K562 (cell line): Measurements from ENCODE around the gene RNASEH2A. TPM values are rescaled to one million over a fixed set of nuclear protein-coding genes. Genes with fewer than 3 reads are reported as not detected.
A peak's percentile ranks its signal among the peaks of the same experiment; 100 is the strongest.

Source experiments
- BDP1 ChIP-seq: IDR thresholded peaks from 3 replicates; pipeline ENCODE4 v1.6.1; 2011; ENCODE audit not compliant: insufficient read length, insufficient read depth
- CBFB ChIP-seq: sonication (generic); formaldehyde crosslinking; IDR thresholded peaks from 2 replicates; pipeline ENCODE4 v1.4.0; 2020; ENCODE audit warnings: mild to moderate bottlenecking, missing genetic modification reagents
- CCNT2 ChIP-seq: IDR thresholded peaks from 2 replicates; pipeline ENCODE4 v1.6.1; 2011; ENCODE audit warnings: borderline replicate concordance, low read depth, mild to moderate bottlenecking, moderate library complexity, mixed read lengths, low read length; ENCODE audit not compliant: insufficient read length; ENCODE audit errors: extremely low read depth
- ETV6 ChIP-seq, 3 experiments: fragments of 150-350 bp in 1 of 3; sonication (generic) in 1 of 3; formaldehyde crosslinking in 1 of 3; IDR thresholded peaks; 2 replicates each; pipeline versions ENCODE4 v1.6.1 to v1.8.0; 2014 to 2022; ENCODE audit warnings: borderline replicate concordance in 2 of 3, low read depth in 2 of 3, antibody characterized with exemption in 1 of 3, low read length in 1 of 3, mild to moderate bottlenecking in 1 of 3, missing genetic modification reagents in 1 of 3
- MCM7 ChIP-seq, 2 experiments: fragments of 450-650 bp; IDR thresholded peaks; 2 replicates each; pipeline ENCODE4 v1.6.1; 2016 to 2018
- NCOA1 ChIP-seq: fragments of 450-650 bp; IDR thresholded peaks from 2 replicates; pipeline ENCODE4 v1.6.1; 2016; ENCODE audit warnings: low read depth
- NCOA6 ChIP-seq: fragments of 450-650 bp; IDR thresholded peaks from 2 replicates; pipeline ENCODE4 v1.6.1; 2017; ENCODE audit warnings: mild to moderate bottlenecking
- RCOR1 ChIP-seq, 2 experiments: IDR thresholded peaks; 2 replicates each; pipeline ENCODE4 v1.6.1; 2012; ENCODE audit warnings: low read depth in 2 of 2, low read length in 2 of 2, borderline replicate concordance in 1 of 2, improper control_type of control experiment in 1 of 2
- RNF2 ChIP-seq: sonication (generic); IDR thresholded peaks from 2 replicates; pipeline ENCODE4 v1.6.1; 2016
- ZBTB7A ChIP-seq: IDR thresholded peaks from 2 replicates; pipeline ENCODE4 v1.6.1; 2011; ENCODE audit warnings: low read depth, mild to moderate bottlenecking, low read length, moderate library complexity, borderline replicate concordance; ENCODE audit not compliant: control insufficient read depth
- ZNF324 ChIP-seq: fragments of 250-450 bp; sonication (Bioruptor Pico); IDR thresholded peaks from 2 replicates; pipeline ENCODE4 v1.4.0; 2020; ENCODE audit warnings: mild to moderate bottlenecking
- ZNF347 ChIP-seq: fragments of 450-650 bp; formaldehyde crosslinking; IDR thresholded peaks from 2 replicates; pipeline ENCODE4 v1.4.0; 2020; ENCODE audit warnings: low read depth, mild to moderate bottlenecking, moderate library complexity
- ZNF583 ChIP-seq: fragments of 250-450 bp; sonication (Bioruptor Pico); IDR thresholded peaks from 2 replicates; pipeline ENCODE4 v1.4.0; 2020
- ZNF79 ChIP-seq: fragments of 250-450 bp; sonication (Bioruptor Pico); IDR thresholded peaks from 2 replicates; pipeline ENCODE4 v1.4.0; 2020; ENCODE audit warnings: low read depth, mild to moderate bottlenecking, moderate library complexity
- polyA plus RNA-seq, 8 experiments: library from polyadenylated mRNA; depleted of rRNA in 4 of 8; stranded (reverse) in 5 of 8; unstranded in 3 of 8; fragments of >200 nt; fragmentation: Nextera tagmentation in 2 of 8; fragmentation: Illumina TruSeq in 1 of 8; extraction: Ambion mirVana in 2 of 8; extraction: Trizol in 1 of 8; gene quantifications; 2 replicates each; pipeline versions ENCODE4 v1.2.1 to v1.2.3, GENCODE V29; 2011 to 2014; ENCODE audit warnings: inconsistent platforms in 1 of 8, missing spikeins in 1 of 8
- total RNA-seq, 7 experiments: library from RNA; depleted of rRNA in 6 of 7; stranded (reverse); fragments of >200 nt in 6 of 7; fragmentation: Illumina TruSeq in 2 of 7; extraction: Trizol in 2 of 7; gene quantifications; 2 replicates each; pipeline versions ENCODE4 v1.2.1 to v1.2.3, GENCODE V29; 2011 to 2021; ENCODE audit warnings: low replicate concordance in 1 of 7
- TF ChIP-seq, protein P1 (sequence below): fragments of 250-450 bp; sonication (Bioruptor Pico); IDR thresholded peaks from 2 replicates; pipeline ENCODE4 v1.8.0; 2022; ENCODE audit warnings: inconsistent platforms
- TF ChIP-seq, protein P2 (sequence below), 3 experiments: fragments of 200-800 bp in 1 of 3; sonication (Bioruptor generic) in 1 of 3; sonication (generic) in 1 of 3; formaldehyde crosslinking in 1 of 3; IDR thresholded peaks; 2 replicates each; pipeline versions ENCODE4 v1.6.1 to v1.8.0; 2016 to 2022; ENCODE audit warnings: mild to moderate bottlenecking in 2 of 3, missing compliant biosample characterization in 2 of 3, missing genetic modification characterization in 2 of 3, missing genetic modification reagents in 1 of 3
- TF ChIP-seq, protein P3 (sequence below): fragments of 450-650 bp; formaldehyde crosslinking; IDR thresholded peaks from 2 replicates; pipeline ENCODE4 v1.4.0; 2022; ENCODE audit warnings: missing genetic modification characterization
- TF ChIP-seq, protein P4 (sequence below): fragments of 450-650 bp; IDR thresholded peaks from 2 replicates; pipeline ENCODE4 v1.6.1; 2018; ENCODE audit not compliant: partially characterized antibody

RNASEH2A gene
- total and polyA plus RNA-seq, 9 of the 15 experiments (the other 6 are each of a cell fraction or from before 2014, with no cell fraction given) = 22.3 to 78.0 (median 61.7) TPM

DNA sequence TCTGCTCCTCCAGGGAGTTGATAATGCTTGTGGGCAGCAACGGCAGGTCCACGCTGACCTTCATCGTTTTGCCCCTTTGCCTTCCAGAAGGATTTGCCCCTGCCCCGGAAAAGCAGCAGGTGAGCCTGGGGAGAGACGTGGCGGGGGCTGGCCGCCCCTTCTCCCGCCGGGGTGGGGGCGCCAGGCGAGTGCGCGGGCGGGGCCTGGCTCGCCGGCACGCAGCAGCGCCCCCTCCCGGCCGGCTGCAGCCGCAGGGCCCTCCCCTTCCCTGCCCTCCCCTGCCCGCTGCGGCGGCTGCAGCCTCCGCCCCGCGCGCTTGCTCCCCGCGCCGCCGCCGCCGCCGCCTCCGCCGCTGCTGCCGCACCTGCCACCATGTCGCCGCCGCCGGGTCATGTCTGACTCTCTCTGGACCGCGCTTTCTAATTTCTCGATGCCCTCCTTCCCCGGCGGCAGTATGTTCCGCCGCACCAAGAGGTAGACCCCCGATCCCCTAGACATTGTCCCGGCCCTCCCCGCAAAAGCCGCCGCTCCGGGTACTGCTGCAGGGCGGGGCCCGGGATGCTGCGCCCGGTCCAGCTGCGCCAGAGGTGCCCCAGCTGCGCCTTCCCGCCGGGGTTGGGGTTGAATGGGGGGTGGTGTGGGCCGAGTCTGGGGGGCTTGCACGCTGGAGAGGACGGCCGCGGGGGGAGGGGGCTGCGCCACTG is 31.9 kb downstream of the RNASEH2A start, which contains the start of gene MAST1 (continued):
- TF ChIP-seq, protein P1, sequence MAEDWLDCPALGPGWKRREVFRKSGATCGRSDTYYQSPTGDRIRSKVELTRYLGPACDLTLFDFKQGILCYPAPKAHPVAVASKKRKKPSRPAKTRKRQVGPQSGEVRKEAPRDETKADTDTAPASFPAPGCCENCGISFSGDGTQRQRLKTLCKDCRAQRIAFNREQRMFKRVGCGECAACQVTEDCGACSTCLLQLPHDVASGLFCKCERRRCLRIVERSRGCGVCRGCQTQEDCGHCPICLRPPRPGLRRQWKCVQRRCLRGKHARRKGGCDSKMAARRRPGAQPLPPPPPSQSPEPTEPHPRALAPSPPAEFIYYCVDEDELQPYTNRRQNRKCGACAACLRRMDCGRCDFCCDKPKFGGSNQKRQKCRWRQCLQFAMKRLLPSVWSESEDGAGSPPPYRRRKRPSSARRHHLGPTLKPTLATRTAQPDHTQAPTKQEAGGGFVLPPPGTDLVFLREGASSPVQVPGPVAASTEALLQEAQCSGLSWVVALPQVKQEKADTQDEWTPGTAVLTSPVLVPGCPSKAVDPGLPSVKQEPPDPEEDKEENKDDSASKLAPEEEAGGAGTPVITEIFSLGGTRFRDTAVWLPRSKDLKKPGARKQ (CRISPR knock-in tag) = no peak
- TF ChIP-seq ZNF583 (CRISPR knock-in tag) (no peak), ZNF347 (no peak), BDP1 (no peak), NCOA1 (no peak), ETV6 (IDR thresholded peaks at IDR 0.05; ENCODE audit: borderline replicate concordance in 1 of 2, low read depth in 2 of 2, low read length in 1 of 2) (no peak), ETV6 (CRISPR knock-in tag; IDR thresholded peaks at IDR 0.05; ENCODE audit: borderline replicate concordance) (no peak), MCM7 (IDR thresholded peaks at IDR 0.05) (no peak), ZNF324 (no peak), ZNF79 (no peak), CCNT2 (peak; percentile 48), CBFB (CRISPR knock-in tag) (no peak), NCOA6 (no peak), RCOR1 (IDR thresholded peaks at IDR 0.05; ENCODE audit: borderline replicate concordance in 1 of 2, low read depth in 2 of 2, low read length in 2 of 2) (no peak), ZBTB7A (peak; percentile 98), RNF2 (no peak)
- TF ChIP-seq, protein P2, sequence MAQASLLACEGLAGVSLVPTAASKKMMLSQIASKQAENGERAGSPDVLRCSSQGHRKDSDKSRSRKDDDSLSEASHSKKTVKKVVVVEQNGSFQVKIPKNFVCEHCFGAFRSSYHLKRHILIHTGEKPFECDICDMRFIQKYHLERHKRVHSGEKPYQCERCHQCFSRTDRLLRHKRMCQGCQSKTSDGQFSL (CRISPR knock-in tag; IDR thresholded peaks at IDR 0.05) = no peak
- TF ChIP-seq, protein P2 (tag; IDR thresholded peaks at IDR 0.05) = 0 out of 4 replicates have a peak, but pooled peaks of 1 of the 2 experiments have one; percentile 30
- TF ChIP-seq, protein P3, sequence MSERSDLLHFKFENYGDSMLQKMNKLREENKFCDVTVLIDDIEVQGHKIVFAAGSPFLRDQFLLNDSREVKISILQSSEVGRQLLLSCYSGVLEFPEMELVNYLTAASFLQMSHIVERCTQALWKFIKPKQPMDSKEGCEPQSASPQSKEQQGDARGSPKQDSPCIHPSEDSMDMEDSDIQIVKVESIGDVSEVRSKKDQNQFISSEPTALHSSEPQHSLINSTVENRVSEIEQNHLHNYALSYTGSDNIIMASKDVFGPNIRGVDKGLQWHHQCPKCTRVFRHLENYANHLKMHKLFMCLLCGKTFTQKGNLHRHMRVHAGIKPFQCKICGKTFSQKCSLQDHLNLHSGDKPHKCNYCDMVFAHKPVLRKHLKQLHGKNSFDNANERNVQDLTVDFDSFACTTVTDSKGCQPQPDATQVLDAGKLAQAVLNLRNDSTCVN (CRISPR knock-in tag) = no peak
- TF ChIP-seq, protein P4, sequence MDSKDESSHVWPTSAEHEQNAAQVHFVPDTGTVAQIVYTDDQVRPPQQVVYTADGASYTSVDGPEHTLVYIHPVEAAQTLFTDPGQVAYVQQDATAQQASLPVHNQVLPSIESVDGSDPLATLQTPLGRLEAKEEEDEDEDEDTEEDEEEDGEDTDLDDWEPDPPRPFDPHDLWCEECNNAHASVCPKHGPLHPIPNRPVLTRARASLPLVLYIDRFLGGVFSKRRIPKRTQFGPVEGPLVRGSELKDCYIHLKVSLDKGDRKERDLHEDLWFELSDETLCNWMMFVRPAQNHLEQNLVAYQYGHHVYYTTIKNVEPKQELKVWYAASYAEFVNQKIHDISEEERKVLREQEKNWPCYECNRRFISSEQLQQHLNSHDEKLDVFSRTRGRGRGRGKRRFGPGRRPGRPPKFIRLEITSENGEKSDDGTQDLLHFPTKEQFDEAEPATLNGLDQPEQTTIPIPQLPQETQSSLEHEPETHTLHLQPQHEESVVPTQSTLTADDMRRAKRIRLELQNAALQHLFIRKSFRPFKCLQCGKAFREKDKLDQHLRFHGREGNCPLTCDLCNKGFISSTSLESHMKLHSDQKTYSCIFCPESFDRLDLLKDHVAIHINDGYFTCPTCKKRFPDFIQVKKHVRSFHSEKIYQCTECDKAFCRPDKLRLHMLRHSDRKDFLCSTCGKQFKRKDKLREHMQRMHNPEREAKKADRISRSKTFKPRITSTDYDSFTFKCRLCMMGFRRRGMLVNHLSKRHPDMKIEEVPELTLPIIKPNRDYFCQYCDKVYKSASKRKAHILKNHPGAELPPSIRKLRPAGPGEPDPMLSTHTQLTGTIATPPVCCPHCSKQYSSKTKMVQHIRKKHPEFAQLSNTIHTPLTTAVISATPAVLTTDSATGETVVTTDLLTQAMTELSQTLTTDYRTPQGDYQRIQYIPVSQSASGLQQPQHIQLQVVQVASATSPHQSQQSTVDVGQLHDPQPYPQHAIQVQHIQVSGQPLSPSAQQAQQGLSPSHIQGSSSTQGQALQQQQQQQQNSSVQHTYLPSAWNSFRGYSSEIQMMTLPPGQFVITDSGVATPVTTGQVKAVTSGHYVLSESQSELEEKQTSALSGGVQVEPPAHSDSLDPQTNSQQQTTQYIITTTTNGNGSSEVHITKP = peak; percentile 80
